GM13976 (cell line): ENCODE measurements around the gene GPHA2.
A peak's percentile ranks its signal among the peaks of the same experiment; 100 is the strongest.
"Not testable (repeated sequence)": the region's sequence is repeated elsewhere in the genome, so short reads cannot be mapped to it uniquely, and the experiment has no call there.

Experiments used
- DNase-seq: peaks from one replicate; pipeline ENCODE4 v3.0.0; 2012; ENCODE audit warnings: low spot score
- in situ Hi-C: fragments of 300-500 bp; cut with MboI; formaldehyde crosslinking; loops from one replicate; pipeline ENCODE4 v1.12.0; 2022; ENCODE audit warnings: low sequenced_read_pairs, mixed read lengths, inconsistent platforms; ENCODE audit not compliant: unreplicated experiment
- TF ChIP-seq, protein P1 (sequence below): IDR thresholded peaks from 2 replicates; pipeline ENCODE4 v1.5.1; 2012; ENCODE audit warnings: borderline replicate concordance, mild to moderate bottlenecking; ENCODE audit not compliant: insufficient read depth; ENCODE audit errors: extremely low read depth, missing control alignments, control extremely low read depth

GPHA2 gene, protein sequence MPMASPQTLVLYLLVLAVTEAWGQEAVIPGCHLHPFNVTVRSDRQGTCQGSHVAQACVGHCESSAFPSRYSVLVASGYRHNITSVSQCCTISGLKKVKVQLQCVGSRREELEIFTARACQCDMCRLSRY

DNA sequence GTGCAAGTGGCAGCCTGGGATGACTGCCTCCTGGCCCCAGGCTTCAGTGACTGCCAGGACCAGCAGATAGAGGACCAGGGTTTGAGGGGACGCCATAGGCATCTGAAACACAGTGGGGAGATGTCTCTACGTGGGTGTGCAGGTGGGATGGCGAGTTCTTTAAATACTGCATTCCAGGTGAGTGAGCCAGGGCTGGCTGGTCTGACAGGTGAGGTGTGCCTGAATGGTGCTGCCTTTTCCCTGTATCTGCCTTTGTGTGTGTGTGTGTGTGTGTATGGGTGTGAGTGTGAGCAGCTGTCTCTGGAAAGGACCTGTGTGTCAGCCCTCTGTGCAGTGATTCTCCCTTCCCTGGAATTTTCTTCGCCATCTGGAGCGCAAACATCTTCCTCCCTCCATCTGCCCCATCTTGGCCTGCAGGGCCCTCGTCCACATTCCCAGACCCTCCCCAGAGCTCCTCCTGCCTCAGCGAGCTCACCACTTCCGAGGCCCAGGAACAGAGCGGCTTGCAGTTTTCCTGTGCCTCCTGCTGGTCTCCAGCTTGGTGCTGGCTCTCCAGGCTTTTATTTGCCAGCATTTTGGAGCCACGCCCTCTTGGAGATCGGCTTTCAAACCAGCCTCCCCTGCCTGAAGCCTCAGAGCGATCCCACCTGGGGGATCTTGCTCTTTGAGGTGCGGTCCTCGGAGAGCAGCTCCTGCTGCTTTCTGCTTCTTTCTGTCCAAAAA lies at the start of gene GPHA2:
TSS of gene GPHA2 (minus strand) at position 535 of the 723 bp plus-strand sequence. CDS start at position 102, 433 bp downstream.
- in situ Hi-C loops = no loop called here
- TF ChIP-seq, protein P1, sequence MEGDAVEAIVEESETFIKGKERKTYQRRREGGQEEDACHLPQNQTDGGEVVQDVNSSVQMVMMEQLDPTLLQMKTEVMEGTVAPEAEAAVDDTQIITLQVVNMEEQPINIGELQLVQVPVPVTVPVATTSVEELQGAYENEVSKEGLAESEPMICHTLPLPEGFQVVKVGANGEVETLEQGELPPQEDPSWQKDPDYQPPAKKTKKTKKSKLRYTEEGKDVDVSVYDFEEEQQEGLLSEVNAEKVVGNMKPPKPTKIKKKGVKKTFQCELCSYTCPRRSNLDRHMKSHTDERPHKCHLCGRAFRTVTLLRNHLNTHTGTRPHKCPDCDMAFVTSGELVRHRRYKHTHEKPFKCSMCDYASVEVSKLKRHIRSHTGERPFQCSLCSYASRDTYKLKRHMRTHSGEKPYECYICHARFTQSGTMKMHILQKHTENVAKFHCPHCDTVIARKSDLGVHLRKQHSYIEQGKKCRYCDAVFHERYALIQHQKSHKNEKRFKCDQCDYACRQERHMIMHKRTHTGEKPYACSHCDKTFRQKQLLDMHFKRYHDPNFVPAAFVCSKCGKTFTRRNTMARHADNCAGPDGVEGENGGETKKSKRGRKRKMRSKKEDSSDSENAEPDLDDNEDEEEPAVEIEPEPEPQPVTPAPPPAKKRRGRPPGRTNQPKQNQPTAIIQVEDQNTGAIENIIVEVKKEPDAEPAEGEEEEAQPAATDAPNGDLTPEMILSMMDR = no peak
- DNase-seq = peak; percentile 14

DNA sequence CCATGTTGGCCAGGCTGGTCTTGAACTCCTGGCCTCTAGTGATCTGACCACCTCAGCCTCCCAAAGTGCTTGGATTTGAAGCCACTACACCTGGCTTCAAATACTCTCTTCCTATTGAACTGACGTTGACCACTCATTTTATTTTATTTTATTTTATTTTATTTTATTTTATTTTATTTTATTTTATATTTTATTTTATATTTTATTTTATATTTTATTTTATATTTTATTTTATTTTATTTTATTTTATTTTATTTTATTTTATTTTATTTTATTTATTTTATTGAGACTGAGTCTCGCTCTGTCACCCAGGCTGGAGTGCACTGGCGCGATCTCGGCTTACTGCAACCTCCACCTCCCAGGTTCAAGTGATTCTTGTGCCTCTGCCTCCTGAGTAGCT lies 47.6 kb upstream of the GPHA2 start:
- in situ Hi-C loops = not testable (repeated sequence)

DNA sequence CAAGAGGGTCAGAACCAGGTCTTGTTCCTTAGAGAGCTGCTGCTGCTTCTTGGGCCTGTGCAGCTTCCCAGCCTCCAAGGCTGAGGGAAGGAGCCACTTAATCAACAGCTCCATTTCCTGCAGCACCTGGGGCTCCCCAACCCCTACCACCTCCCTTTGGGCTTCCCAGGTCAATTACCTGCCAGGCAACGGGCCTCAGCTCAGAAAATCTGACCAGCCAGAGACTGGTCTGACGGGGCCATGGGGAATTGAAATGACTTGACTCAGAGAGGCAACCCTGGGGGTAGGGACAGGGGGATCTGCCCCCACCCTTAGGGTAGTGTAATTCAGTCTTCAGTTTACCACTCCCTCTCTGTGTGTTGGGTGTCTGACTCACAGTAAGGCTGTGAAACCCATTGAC lies 41.0 kb upstream of the GPHA2 start:
- TF ChIP-seq, protein P1 = no peak
- DNase-seq = no peak
- in situ Hi-C loops = no loop called here

More for the DNA sequence above, 47.6 kb upstream of the GPHA2 start:
- not testable (repeated sequence) for DNase-seq

DNA sequence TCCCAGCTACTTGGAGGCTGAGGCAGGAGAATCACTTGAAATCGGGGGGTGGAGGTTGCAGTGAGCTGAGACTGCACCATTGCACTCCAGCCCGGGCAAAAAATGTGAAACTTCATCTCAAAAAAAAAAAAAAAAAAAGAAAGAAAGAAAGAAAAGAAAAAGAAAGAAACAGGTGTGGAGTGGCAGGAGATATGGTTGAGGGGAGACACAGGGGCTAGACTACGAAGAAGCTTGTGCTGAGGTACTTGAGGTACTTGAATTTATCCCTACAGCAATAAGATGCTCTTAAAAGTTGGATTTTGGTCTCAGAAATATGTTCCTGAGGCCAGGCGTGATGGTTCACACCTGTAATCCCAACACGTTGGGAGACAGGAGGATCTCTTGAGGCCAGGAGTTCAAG lies 38.4 kb upstream of the GPHA2 start:
- in situ Hi-C loops = no loop called here
- DNase-seq = no peak
- TF ChIP-seq, protein P1 = no peak

DNA sequence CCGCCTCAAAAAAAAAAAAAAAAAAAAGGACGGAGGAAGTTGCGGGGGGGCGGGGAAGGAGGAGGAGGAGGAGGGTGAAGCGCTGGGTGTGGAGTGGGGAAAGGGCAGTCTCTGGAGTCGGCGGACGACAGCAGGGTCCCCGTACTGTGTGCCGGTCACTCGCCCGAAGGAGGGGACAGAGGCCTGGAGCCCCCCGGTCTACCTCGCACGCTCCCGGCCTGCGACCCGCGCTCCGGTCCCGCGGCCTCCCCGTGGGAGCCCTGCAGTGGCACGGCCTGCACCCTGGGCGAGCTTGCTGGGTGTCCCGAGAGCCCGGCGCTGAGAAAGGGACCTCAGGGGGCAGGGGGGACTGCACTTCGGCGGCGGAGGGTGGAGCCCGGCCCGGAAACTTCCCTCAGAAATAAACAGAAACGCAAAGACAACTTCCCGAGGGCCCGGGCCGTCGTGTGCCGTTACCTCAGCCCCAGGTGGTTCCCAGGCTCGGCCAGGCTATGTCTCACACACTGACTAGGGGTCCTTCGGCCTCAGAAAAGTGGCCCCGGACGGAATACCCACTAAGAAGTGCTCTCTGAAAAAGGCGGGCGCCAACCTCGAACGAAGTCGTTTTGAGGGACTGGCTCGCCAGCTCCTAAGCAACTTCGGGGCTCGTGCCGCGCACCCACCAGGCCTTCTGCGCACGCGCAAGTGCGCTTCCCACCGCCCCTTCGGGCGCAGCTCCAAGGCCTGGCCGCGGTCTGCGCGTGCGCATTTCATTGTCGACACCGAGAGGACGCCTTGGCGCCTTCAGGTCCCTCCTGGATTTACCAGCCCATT lies 35.9 kb upstream of the GPHA2 start, which contains the start of gene MAJIN:
TSS of gene MAJIN (minus strand) at position 688 of the 813 bp plus-strand sequence. CDS start 12,703 bp downstream, outside the sequence.
- in situ Hi-C loops = no loop called here
- DNase-seq = peak; percentile 85
- TF ChIP-seq, protein P1 = no peak

DNA sequence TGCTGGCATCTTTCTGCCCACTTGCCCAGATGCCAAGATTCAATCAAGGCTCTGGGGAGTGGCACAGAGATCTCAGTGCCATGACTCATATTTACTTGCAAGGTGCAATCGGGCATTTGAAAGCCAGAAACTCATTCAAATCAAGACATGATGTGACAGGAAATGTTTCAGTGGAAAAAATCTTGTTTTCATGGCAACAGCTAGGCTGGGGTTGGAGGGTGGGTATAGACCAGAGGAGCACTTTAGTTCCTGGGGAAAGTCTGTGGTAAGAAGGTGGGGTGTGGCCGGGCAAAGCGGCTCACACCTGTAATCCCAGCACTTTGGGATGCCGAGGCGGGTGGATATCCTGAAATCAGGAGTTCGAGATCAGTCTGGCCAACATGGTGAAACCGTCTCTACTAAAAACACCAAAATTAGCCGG lies 35.0 kb upstream of the GPHA2 start:
- TF ChIP-seq, protein P1 = no peak
- in situ Hi-C loops = no loop called here
- no peak for DNase-seq
